Prostate gland (tissue), 2 donors: ENCODE data around the gene SLC38A1. TPM values are rescaled to one million over a fixed set of nuclear protein-coding genes. Genes with fewer than 3 reads are reported as not detected.

Experiments
- DNase-seq: peaks from one replicate; pipeline ENCODE4 v3.0.0-alpha.2; 2019; ENCODE audit warnings: low spot score
- H3K27ac ChIP-seq, 2 donors: fragments of 200-600 bp; sonication (generic); 2 replicates each; pipeline ENCODE4 v1.5.1; 2017 to 2019
- H3K27me3 ChIP-seq: fragments of 200-600 bp; sonication (generic); replicated peaks from 2 replicates; pipeline ENCODE4 v1.5.1; 2019; ENCODE audit not compliant: insufficient read depth
- H3K36me3 ChIP-seq, 2 donors: fragments of 200-600 bp; sonication (generic); 1 replicate in 1 of 2; 2 replicates in 1 of 2; pipeline versions ENCODE4 v1.5.1 to v1.8.1; 2017 to 2019
- H3K4me1 ChIP-seq: fragments of 200-600 bp; sonication (generic); replicated peaks from 2 replicates; pipeline ENCODE4 v1.5.1; 2019
- H3K4me3 ChIP-seq, 2 donors: fragments of 200-600 bp; sonication (generic); 2 replicates each; pipeline ENCODE4 v1.5.1; 2017 to 2019
- H3K9me3 ChIP-seq: fragments of 200-600 bp; sonication (generic); 2 replicates; pipeline ENCODE4 v1.5.1; 2017
- POLR2A ChIP-seq: fragments of 450-650 bp; IDR thresholded peaks from one replicate; pipeline ENCODE4 v1.6.1; 2016; ENCODE audit warnings: antibody characterized with exemption, mild to moderate bottlenecking
- POLR2AphosphoS5 ChIP-seq: sonication (generic); formaldehyde crosslinking; IDR thresholded peaks from one replicate; pipeline ENCODE4 v1.6.1; 2017; ENCODE audit warnings: antibody characterized with exemption
- WGBS: methylation state at CpG from one replicate; pipeline ENCODE4 v1.1.5; 2018; 5-methylcytosine and 5-hydroxymethylcytosine counted together
- intact Hi-C: fragments of 100-400 bp; cut with DNase I; formaldehyde crosslinking; loops from one replicate; pipeline ENCODE4 v1.14.2; 2022
- total RNA-seq, 2 donors: library from RNA; depleted of rRNA; stranded (reverse); fragments of >200 nt; gene quantifications; one replicate each; pipeline ENCODE4 v1.1.0, GENCODE V29; 2016
- TF ChIP-seq, protein P1 (sequence below), 4 experiments: fragments of 200-600 bp in 2 of 4; fragments of 450-650 bp in 2 of 4; sonication (generic) in 2 of 4; IDR thresholded peaks; 1 replicate in 3 of 4; 2 replicates in 1 of 4; pipeline ENCODE4 v1.5.1; 2016 to 2019; ENCODE audit warnings: antibody characterized with exemption in 4 of 4, mild to moderate bottlenecking in 2 of 4, moderate library complexity in 2 of 4

Gene SLC38A1
- total RNA-seq, 2 donors from 2014 or later, result 24.1 to 45.1 TPM

DNA sequence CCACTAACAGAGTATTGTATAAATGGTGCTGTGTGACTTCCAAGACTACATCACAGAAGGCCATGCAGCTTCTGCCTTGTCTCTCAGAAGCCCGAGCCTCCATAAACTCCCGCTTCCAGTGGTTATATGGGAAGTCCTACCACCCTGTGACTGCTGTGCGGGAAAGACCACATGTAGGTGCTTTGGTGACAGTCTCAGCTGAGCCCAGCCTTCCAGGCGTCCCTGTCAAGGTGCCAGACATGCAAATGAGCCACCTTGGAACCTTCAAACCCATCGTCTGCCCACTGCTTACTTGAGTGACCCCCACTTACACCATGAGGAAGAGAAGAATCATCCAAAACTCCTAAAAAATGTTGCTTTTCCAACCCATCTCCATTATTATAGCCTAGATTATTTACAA, 123.0 kb downstream of the SLC38A1 start:
- DNase-seq, result no peak
- Histone ChIP-seq H3K36me3 (no peaks in the 10 kb centered on the region), H3K27ac (no peak overlapping the region), H3K9me3 (no peaks in the 10 kb centered on the region), H3K27me3 (no peaks in the 10 kb centered on the region), H3K4me1 (no peaks in the 10 kb centered on the region), H3K4me3 (no peak overlapping the region)
- 92% methylated on average over 5 of the region's 5 CpGs for WGBS
- intact Hi-C loops, result loop anchor here (5.0 kb wide), 1 partner anchor 516 kb away; no protein-coding TSS in a partner anchor
- TF ChIP-seq POLR2AphosphoS5, result no peak
- no peak for TF ChIP-seq POLR2A
- TF ChIP-seq, protein P1, sequence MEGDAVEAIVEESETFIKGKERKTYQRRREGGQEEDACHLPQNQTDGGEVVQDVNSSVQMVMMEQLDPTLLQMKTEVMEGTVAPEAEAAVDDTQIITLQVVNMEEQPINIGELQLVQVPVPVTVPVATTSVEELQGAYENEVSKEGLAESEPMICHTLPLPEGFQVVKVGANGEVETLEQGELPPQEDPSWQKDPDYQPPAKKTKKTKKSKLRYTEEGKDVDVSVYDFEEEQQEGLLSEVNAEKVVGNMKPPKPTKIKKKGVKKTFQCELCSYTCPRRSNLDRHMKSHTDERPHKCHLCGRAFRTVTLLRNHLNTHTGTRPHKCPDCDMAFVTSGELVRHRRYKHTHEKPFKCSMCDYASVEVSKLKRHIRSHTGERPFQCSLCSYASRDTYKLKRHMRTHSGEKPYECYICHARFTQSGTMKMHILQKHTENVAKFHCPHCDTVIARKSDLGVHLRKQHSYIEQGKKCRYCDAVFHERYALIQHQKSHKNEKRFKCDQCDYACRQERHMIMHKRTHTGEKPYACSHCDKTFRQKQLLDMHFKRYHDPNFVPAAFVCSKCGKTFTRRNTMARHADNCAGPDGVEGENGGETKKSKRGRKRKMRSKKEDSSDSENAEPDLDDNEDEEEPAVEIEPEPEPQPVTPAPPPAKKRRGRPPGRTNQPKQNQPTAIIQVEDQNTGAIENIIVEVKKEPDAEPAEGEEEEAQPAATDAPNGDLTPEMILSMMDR (IDR thresholded peaks at IDR 0.05), result no peak

DNA sequence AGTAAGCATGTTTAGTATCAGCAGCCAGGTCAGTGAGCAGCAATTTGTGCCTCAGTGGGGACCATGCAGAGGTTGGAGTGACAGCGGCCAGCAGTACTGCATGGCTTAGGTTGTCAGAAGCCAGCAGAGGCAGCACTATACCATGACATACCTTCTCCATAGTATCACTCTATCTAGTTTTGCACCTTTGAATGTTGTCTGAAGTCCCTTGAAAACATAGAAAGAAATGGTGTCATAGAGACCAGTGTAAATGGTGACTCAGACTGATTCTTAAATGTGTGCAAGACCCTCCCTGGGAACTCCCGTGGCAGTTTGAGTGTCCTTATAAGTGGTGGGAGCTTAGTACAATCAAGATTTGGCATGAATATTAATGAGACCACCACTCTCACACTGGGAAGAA, 124.4 kb downstream of the SLC38A1 start:
- Histone ChIP-seq H3K4me1 (no peaks in the 10 kb centered on the region), H3K27ac (no peak overlapping the region), H3K4me3 (no peak overlapping the region), H3K27me3 (no peaks in the 10 kb centered on the region), H3K36me3 (no peaks in the 10 kb centered on the region), H3K9me3 (no peaks in the 10 kb centered on the region)
- intact Hi-C loops, result no loop called here
- no peak for DNase-seq
- TF ChIP-seq, protein P1 (IDR thresholded peaks at IDR 0.05), result no peak
- TF ChIP-seq POLR2A (no peak), POLR2AphosphoS5 (no peak)
- WGBS, result 91% methylated on average over 2 of the region's 2 CpGs

DNA sequence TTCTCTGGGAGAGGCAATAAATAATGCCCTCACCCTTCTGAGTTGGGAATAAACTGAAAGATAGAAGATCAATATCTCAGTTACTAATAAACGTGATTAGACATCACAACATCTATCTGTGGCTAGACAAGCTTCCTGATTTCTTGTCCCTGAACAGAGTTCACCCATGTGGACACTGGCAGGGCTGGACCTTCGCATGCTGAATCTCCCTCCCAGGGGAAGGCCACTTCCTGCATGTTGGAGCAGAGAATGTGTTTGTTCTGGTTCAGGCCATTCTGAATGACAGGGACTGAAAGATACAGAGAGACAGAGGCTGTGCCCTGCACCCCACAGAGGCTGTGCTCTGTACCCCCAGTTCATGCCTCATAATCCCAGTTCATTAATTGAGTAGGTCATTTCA, 132.6 kb downstream of the SLC38A1 start:
- no peaks in the 10 kb centered on the region for H3K27me3 ChIP-seq
- 77% methylated on average over 2 of the region's 2 CpGs for WGBS

DNA sequence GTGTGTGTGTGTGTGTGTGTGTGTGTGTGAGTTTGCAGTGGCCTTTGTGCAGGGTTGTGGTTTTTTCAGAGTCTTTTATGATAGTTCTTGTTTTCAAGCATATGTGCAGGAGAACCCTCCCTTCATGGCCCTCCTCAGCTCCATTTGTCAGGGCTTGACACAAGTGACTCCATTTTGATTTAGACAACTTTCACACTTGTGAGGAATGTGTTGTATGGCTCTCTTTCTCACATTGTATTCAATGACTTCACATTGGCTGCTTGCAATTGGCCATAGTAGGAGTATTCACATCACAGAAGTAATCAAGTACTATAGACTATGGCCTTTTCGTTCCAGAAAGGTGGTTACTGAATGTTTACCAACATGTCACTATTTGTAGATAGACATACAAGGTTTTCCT, 133.1 kb downstream of the SLC38A1 start:
- intact Hi-C loops, result loop anchor here (10.0 kb wide), 1 partner anchor 879 kb away; no protein-coding TSS in a partner anchor
- Histone ChIP-seq H3K27me3 (no peaks in the 10 kb centered on the region), H3K4me1 (no peaks in the 10 kb centered on the region), H3K27ac (no peak overlapping the region), H3K4me3 (no peak overlapping the region), H3K36me3 (no peaks in the 10 kb centered on the region), H3K9me3 (no peaks in the 10 kb centered on the region)
- DNase-seq, result no peak
- 95% methylated on average over 1 of the region's 1 CpG for WGBS
- TF ChIP-seq POLR2AphosphoS5 (no peak), POLR2A (no peak)
- TF ChIP-seq, protein P1 (IDR thresholded peaks at IDR 0.05), result no peak

More for the DNA sequence above, 132.6 kb downstream of the SLC38A1 start:
- Histone ChIP-seq H3K9me3 (no peaks in the 10 kb centered on the region), H3K4me1 (no peaks in the 10 kb centered on the region), H3K4me3 (no peak overlapping the region), H3K27ac (no peak overlapping the region), H3K36me3 (no peaks in the 10 kb centered on the region)
- intact Hi-C loops, result loop anchor here (10.0 kb wide), 1 partner anchor 879 kb away; no protein-coding TSS in a partner anchor
- TF ChIP-seq POLR2A (no peak), POLR2AphosphoS5 (no peak)
- TF ChIP-seq, protein P1 (IDR thresholded peaks at IDR 0.05), result no peak
- no peak for DNase-seq

DNA sequence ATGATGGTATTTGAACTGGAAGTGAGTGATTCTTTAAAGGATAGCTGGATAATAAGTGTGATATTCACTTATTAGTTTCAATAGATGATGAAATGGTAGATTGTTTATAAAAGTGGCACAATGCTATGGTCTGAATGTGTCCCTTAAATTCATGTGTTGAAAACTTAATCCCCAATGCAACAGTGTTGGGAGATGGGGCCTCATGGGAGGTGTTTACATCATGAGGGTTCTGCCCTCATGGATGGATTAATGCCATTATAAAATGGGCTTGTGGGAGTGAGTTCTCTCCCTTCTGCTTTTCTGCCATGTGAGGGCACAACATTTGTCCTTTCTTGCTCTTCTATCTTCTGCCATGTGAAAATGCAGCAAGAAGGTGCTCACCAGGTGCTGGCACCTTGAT, 134.0 kb downstream of the SLC38A1 start:
- no peaks in the 10 kb centered on the region for H3K9me3 ChIP-seq
- TF ChIP-seq, protein P1 (IDR thresholded peaks at IDR 0.05), result no peak
- TF ChIP-seq POLR2A, result no peak
- no peak for TF ChIP-seq POLR2AphosphoS5
- DNase-seq, result no peak
- H3K27ac ChIP-seq, result no peak overlapping the region
- H3K27me3 ChIP-seq, result no peaks in the 10 kb centered on the region
- H3K36me3 ChIP-seq, result no peaks in the 10 kb centered on the region
- intact Hi-C loops, result loop anchor here (10.0 kb wide), 1 partner anchor 880 kb away; no protein-coding TSS in a partner anchor
- no peaks in the 10 kb centered on the region for H3K4me1 ChIP-seq
- H3K4me3 ChIP-seq, result no peak overlapping the region
